Measurements from ENCODE around the gene RAMP2. TPM values are rescaled to one million over a fixed set of nuclear protein-coding genes. Genes with fewer than 3 reads are reported as not detected.

RAMP2 gene
- total and polyA plus RNA-seq, 2 of the 13 experiments (the other 11 are each of a cell fraction or from before 2014, with no cell fraction given): 1.4 to 5.2 TPM

GRCh38 chr17:42743595-42744282 is 17.3 kb upstream of the RAMP2 start (continued):
- TF ChIP-seq NFKB2 (CRISPR knock-in tag; IDR thresholded peaks at IDR 0.05; ENCODE audit: borderline replicate concordance) (no peak), RFXAP (CRISPR knock-in tag; IDR thresholded peaks at IDR 0.05; ENCODE audit: borderline replicate concordance) (no peak)

GRCh38 chr17:42744283-42744805 is 16.7 kb upstream of the RAMP2 start:
- intact Hi-C loops (cut with micrococcal nuclease; ENCODE audit: unreplicated experiment): no loop called here
- TF ChIP-seq PBX3 (CRISPR knock-in tag; IDR thresholded peaks at IDR 0.05; ENCODE audit: borderline replicate concordance) (peak; percentile 81; the same call in 1 of the 2 replicates), GMEB2 (CRISPR knock-in tag; IDR thresholded peaks at IDR 0.05; ENCODE audit: low read depth) (no peak), ZBTB7A (CRISPR knock-in tag; IDR thresholded peaks at IDR 0.05) (no peak), GPBP1L1 (CRISPR knock-in tag; IDR thresholded peaks at IDR 0.05) (no peak), SRSF9 (IDR thresholded peaks at IDR 0.05; ENCODE audit: borderline replicate concordance, insufficient read depth, low read depth, low read length, poor library complexity, severe bottlenecking) (no peak), TFE3 (CRISPR knock-in tag; IDR thresholded peaks at IDR 0.05) (no peak; the same call in 1 of the 2 replicates), THAP8 (CRISPR knock-in tag; IDR thresholded peaks at IDR 0.05; ENCODE audit: borderline replicate concordance) (no peak), MNT (IDR thresholded peaks at IDR 0.05) (peak; percentile 8; the same call in 1 of the 2 replicates), AGO1 (IDR thresholded peaks at IDR 0.05; ENCODE audit: low read depth, low read length, poor library complexity, severe bottlenecking) (no peak), NFIC (IDR thresholded peaks at IDR 0.05; ENCODE audit: low read length) (no peak)

More at GRCh38 chr17:42744283-42744805, 16.7 kb upstream of the RAMP2 start:
- Histone ChIP-seq H3K27ac (ENCODE audit: extremely low read length, insufficient read depth, low read length) (peak overlapping the region; percentile 83), H2AFZ (ENCODE audit: low read length) (peak overlapping the region; percentile 67), H4K20me1 (ENCODE audit: insufficient read depth, low read length) (no peaks in the 10 kb centered on the region), H3K9ac (ENCODE audit: insufficient read depth, low read depth, low read length) (peak overlapping the region; percentile 81), H3K36me3 (replicated peaks in 1 of 2; ENCODE audit: control insufficient read depth in 1 of 2, insufficient read depth in 2 of 2, low read length in 2 of 2) (no peaks in the 10 kb centered on the region), H3K9me3 (ENCODE audit: low read length) (no peaks in the 10 kb centered on the region), H3K4me2 (ENCODE audit: low read depth, low read length) (peak overlapping the region; percentile 95), H3K27me3 (ENCODE audit: control insufficient read depth in 1 of 2, insufficient read depth in 2 of 2, low read length in 2 of 2) (no peaks in the 10 kb centered on the region), H3K4me1 (ENCODE audit: insufficient read depth, low read length) (peaks cover 56% of the 10 kb centered on the region), H3K4me3 (replicated peaks in 1 of 3; ENCODE audit: insufficient read depth in 1 of 3, low read depth in 2 of 3, low read length in 3 of 3) (peak overlapping the region; percentile 58 to 84 (median 76)), H3K79me2 (ENCODE audit: insufficient read depth, low read length) (peaks cover 9% of the 10 kb centered on the region)
- peak; percentile 78 for DNase-seq (ENCODE audit: low spot score)
- ChIA-PET CTCF (ENCODE audit: low intra/inter-chr PET ratio, low total read pairs) (no interaction called here), POLR2A (interaction anchor here (0.6 to 3.8 kb wide), 23 partner anchors 10 to 195 kb away, joined by 3 to 55 read pairs (median 4); partner anchors contain the start of genes BECN1, CNTD1, CNTNAP1 and COA3)
- 2% methylated on average over 31 of the region's 32 CpGs for WGBS (ENCODE audit: low lambda C conversion rate)
- no peak for FAIRE-seq
- in situ Hi-C loops (cut with HindIII; ENCODE audit: extremely low pct_ligation_motif_present, low pct_unique_long_range_greater_than_20kb): no loop called here
- peak; percentile 89 for ATAC-seq
- BruUV-seq (replicated peaks): TSS peak; percentile 86
